OCI-M1 (cell line): ENCODE measurements around the gene KLHL41.
"Not testable (repeated sequence)": the region's sequence is repeated elsewhere in the genome, so short reads cannot be mapped to it uniquely, and the experiment has no call there.

Source experiments
- DNase-seq: peaks from one replicate; lab custom pipeline; 2025; lab: John Stamatoyannopoulos, UW

The KLHL41 gene

DNA sequence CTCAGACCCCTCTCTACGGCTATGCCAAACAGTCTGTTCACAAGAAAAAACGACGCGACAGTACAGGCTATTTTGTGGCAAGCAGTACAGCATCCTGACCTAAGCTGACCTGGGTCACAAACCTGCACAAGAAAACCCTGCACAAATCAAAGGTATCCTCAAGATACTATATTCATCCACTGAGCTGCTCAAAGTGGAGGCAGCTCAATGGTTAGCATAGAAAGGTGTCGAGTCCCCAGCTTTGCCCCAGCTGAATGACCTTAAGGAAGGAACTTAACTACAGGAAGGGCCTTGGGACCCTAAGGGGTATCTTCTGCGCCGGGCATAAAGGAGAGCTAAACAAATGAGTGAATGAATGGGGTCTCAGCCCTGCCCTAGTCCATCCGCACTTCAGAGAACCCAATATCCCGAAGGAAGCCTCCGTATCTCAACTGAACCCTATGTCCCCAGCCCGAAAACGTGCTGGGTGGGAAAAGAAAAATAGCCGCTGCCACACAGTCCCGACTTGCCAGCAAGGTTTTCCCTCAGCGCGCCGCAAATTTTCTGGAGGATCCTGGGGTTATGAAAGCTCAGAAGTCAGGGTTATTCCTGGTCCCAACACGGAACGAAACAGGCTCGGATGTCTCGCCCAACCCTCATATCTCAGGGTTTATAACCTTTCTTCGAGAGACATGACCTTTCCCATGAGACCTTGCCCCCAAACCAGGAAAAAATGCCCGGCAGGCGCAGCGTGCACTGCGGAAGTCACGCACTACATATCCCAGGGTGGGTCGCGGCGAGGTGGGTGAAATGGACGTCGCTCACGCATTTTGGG is 63.9 kb downstream of the KLHL41 start, which contains the start of gene FASTKD1:
Gene FASTKD1 (minus strand): TSS at position 706 of the 814 bp plus-strand sequence. CDS start 1,836 bp downstream, outside the sequence.
- DNase-seq, result peak; percentile 97

GRCh38 chr2:169573974-169574299 is 64.4 kb downstream of the KLHL41 start:
- DNase-seq, result no peak

GRCh38 chr2:169574539-169574938 is 65.0 kb downstream of the KLHL41 start:
- not testable (repeated sequence) for DNase-seq

- DNase-seq, result not testable (repeated sequence)
Observed at GRCh38 chr2:169575264-169575663, 65.8 kb downstream of the KLHL41 start.
